Parathyroid adenoma (tissue), 2 donors: Measurements from ENCODE around the gene CTDP1.

Experiments
- H2AFZ ChIP-seq: fragments of 300-600 bp; sonication (generic); one replicate; pipeline ENCODE4 v1.7.0; 2017; ENCODE audit warnings: antibody characterized with exemption, mild to moderate bottlenecking
- H3K27ac ChIP-seq: fragments of 300-600 bp; sonication (generic); one replicate; pipeline ENCODE4 v1.7.0; 2017
- H3K27me3 ChIP-seq: fragments of 300-600 bp; sonication (generic); one replicate; pipeline ENCODE4 v1.7.0; 2017; ENCODE audit warnings: low read length; ENCODE audit not compliant: control insufficient read depth, insufficient read depth
- H3K36me3 ChIP-seq: fragments of 300-600 bp; sonication (generic); one replicate; pipeline ENCODE4 v1.7.0; 2017; ENCODE audit warnings: low read length; ENCODE audit not compliant: control insufficient read depth, insufficient read depth
- H3K4me1 ChIP-seq: fragments of 300-600 bp; sonication (generic); one replicate; pipeline ENCODE4 v1.7.0; 2017; ENCODE audit warnings: control low read depth
- H3K4me2 ChIP-seq: fragments of 300-600 bp; sonication (generic); one replicate; pipeline ENCODE4 v1.7.0; 2017; ENCODE audit warnings: low read length
- H3K4me3 ChIP-seq: fragments of 300-600 bp; sonication (generic); one replicate; pipeline ENCODE4 v1.7.0; 2017; ENCODE audit warnings: low read depth, low read length
- H3K79me2 ChIP-seq: fragments of 300-600 bp; sonication (generic); one replicate; pipeline ENCODE4 v1.7.0; 2017; ENCODE audit warnings: control low read depth
- H3K9ac ChIP-seq: fragments of 300-600 bp; sonication (generic); one replicate; pipeline ENCODE4 v1.7.0; 2017; ENCODE audit warnings: mild to moderate bottlenecking
- H3K9me3 ChIP-seq: fragments of 300-600 bp; sonication (generic); one replicate; pipeline ENCODE4 v1.7.0; 2017; ENCODE audit warnings: low read length; ENCODE audit not compliant: control insufficient read depth
- TF ChIP-seq, protein P1 (sequence below): fragments of 300-600 bp; sonication (generic); IDR thresholded peaks from one replicate; pipeline ENCODE4 v1.7.0; 2017; ENCODE audit warnings: antibody characterized with exemption, mild to moderate bottlenecking
- donor health status: primary hyperparathyroidism.

The CTDP1 gene

DNA sequence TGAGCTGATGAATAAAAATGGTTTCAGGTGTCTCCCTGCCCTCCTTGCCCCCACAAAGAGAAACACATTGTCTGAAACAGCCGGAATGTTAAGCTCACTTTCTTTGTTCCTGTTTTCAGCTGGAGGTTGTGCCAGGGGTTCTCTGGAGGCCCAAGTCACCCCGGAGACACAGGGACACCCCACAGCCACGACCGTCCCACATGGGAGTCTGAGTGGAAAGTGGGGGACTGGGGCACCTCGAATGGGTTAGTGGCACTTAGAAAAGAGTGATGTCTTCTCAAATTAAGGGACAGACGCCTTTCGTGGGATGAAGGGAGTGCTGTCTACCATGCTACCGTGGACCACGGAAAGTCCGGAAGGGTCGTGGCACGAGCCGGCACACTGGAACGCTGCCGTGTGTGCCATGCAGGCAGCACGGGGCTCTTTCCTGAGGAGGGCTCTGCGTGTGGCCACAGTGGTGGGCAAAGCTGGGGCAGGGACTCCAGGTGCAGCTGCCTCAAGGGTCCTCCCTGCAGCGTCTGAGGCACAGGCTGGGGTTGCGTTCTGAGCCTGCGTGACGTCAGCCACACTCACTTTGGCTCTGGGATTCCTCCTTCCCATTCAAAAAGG lies 39.4 kb upstream of the CTDP1 start:
- TF ChIP-seq, protein P1, sequence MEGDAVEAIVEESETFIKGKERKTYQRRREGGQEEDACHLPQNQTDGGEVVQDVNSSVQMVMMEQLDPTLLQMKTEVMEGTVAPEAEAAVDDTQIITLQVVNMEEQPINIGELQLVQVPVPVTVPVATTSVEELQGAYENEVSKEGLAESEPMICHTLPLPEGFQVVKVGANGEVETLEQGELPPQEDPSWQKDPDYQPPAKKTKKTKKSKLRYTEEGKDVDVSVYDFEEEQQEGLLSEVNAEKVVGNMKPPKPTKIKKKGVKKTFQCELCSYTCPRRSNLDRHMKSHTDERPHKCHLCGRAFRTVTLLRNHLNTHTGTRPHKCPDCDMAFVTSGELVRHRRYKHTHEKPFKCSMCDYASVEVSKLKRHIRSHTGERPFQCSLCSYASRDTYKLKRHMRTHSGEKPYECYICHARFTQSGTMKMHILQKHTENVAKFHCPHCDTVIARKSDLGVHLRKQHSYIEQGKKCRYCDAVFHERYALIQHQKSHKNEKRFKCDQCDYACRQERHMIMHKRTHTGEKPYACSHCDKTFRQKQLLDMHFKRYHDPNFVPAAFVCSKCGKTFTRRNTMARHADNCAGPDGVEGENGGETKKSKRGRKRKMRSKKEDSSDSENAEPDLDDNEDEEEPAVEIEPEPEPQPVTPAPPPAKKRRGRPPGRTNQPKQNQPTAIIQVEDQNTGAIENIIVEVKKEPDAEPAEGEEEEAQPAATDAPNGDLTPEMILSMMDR, result no peak
- Histone ChIP-seq H2AFZ (no peak overlapping the region), H3K9ac (no peak overlapping the region), H3K4me3 (no peak overlapping the region), H3K4me1 (no peaks in the 10 kb centered on the region), H3K36me3 (no peaks in the 10 kb centered on the region), H3K27ac (no peak overlapping the region), H3K4me2 (no peak overlapping the region), H3K9me3 (no peaks in the 10 kb centered on the region), H3K79me2 (no peaks in the 10 kb centered on the region), H3K27me3 (peaks cover 5% of the 10 kb centered on the region)

DNA sequence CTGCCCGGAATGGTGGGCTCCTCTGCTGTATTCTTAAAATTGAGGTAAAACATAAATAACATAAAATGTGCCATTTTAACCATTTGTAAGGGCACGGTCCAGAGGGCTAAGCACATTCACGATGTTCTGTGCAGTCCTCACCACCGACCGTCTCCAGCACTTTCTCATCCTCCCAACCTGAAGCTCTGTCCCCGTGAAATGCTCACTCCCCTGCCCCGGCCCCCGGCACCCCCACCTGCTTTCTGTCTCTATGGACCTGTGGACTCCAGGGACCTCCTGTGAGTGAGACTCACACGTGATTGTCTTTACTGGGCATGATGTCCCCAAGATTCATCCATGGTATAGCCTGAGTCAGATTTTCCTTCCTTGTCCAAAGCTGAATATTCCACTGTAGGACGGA lies 38.7 kb upstream of the CTDP1 start:
- peaks cover 5% of the 10 kb centered on the region for H3K27me3 ChIP-seq
- TF ChIP-seq, protein P1, result no peak

DNA sequence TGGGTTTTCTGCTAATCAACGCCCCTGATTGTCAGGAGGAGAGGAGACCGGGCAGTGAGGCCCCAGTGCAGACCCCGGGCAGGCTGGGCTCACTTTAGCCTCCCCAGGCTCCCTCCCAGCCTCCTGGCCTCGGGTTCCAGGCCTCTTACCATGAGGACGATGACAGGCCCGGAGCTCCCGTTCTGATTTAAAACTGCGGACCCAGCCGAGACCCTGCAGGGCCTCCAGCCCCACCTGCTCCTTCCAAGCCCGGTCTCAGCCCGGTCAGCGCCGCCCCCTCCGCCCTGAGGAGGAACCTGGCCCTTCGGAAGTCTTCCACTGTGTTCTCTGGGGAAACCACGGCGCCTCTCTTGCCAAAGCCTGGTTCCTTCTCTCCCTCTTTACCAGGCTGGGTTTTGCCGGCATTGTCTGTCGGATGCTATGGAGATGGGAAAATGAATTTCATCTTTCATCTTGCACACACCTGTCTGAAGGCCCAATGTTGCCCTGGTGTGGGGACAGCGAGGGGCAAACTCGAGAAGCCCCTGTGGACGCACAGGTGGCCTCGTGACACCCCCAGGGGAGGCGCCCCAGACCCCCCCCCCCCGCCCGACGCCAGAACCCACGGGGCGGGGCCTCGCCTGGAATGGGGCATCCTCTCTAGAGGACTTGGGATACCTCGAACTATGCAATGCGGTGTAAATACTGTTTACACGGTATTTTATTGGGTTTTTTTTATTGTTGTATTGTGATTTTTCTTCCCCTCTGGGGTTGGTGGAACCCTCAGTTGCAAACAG lies 37.7 kb upstream of the CTDP1 start:
- no peak overlapping the region for H3K4me2 ChIP-seq
- H3K27ac ChIP-seq, result no peak overlapping the region
- H3K9ac ChIP-seq, result no peak overlapping the region
- no peaks in the 10 kb centered on the region for H3K36me3 ChIP-seq
- no peak overlapping the region for H2AFZ ChIP-seq
- H3K9me3 ChIP-seq, result no peaks in the 10 kb centered on the region
- H3K4me3 ChIP-seq, result no peak overlapping the region
- peaks cover 5% of the 10 kb centered on the region for H3K27me3 ChIP-seq
- TF ChIP-seq, protein P1, result no peak
- H3K4me1 ChIP-seq, result no peaks in the 10 kb centered on the region
- H3K79me2 ChIP-seq, result no peaks in the 10 kb centered on the region

More for the DNA sequence above, 38.7 kb upstream of the CTDP1 start:
- Histone ChIP-seq H3K4me3 (no peak overlapping the region), H3K36me3 (no peaks in the 10 kb centered on the region), H3K9ac (no peak overlapping the region), H3K4me2 (no peak overlapping the region), H3K4me1 (no peaks in the 10 kb centered on the region), H2AFZ (no peak overlapping the region), H3K27ac (no peak overlapping the region), H3K79me2 (no peaks in the 10 kb centered on the region), H3K9me3 (no peaks in the 10 kb centered on the region)

DNA sequence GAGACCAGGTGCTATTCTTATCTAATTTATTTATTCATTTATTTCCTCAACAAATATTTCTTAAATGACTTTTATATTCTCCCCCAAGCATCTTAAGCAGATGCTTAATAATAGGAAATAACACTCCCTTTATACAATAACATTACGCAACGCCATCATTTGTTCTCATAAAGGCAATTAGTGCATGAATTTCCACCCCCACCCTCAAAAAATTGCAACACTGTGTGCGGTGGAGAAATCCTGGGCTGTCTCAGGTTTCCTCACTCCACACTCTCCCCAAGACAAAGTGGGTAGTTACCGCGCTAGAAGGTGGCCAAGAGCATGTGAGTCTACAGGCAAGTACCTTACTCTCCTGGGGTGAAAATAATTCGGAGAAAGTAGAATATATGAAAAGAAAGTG lies 37.0 kb upstream of the CTDP1 start:
- H3K27me3 ChIP-seq, result peaks cover 2% of the 10 kb centered on the region
- H3K4me3 ChIP-seq, result no peak overlapping the region
- H3K4me1 ChIP-seq, result no peaks in the 10 kb centered on the region
- H3K9me3 ChIP-seq, result no peaks in the 10 kb centered on the region
- no peak overlapping the region for H3K27ac ChIP-seq
- TF ChIP-seq, protein P1, result no peak
- H2AFZ ChIP-seq, result no peak overlapping the region
- H3K79me2 ChIP-seq, result no peaks in the 10 kb centered on the region
- H3K4me2 ChIP-seq, result no peak overlapping the region
- no peaks in the 10 kb centered on the region for H3K36me3 ChIP-seq
- no peak overlapping the region for H3K9ac ChIP-seq
